Choroid plexus epithelial cell (primary cell): Measurements from ENCODE around the gene RUNX3.

Experiments used
- DNase-seq: peaks from one replicate; pipeline ENCODE4 v3.0.0-alpha.2; 2010; ENCODE audit warnings: low read depth
- H3K4me3 ChIP-seq: 2 replicates; pipeline ENCODE4 v1.5.1; 2011; ENCODE audit warnings: low read depth, mild to moderate bottlenecking, control low read depth, low read length, moderate library complexity
- CTCF ChIP-seq: conservative IDR thresholded peaks from 2 replicates; pipeline ENCODE4 v1.5.1; 2011; ENCODE audit warnings: low read depth, mild to moderate bottlenecking, control low read depth, inconsistent platforms, low read length, moderate library complexity

The RUNX3 gene

GRCh38 chr1:24874056-24874455 lies 56.0 kb downstream of the RUNX3 start:
- H3K4me3 ChIP-seq, result no peak overlapping the region
- no peak for DNase-seq
- no peak for TF ChIP-seq CTCF

- DNase-seq, result no peak
- TF ChIP-seq CTCF, result no peak
- no peak overlapping the region for H3K4me3 ChIP-seq
These were observed 56.9 kb downstream of the RUNX3 start for GRCh38 chr1:24873148-24873547.

- TF ChIP-seq CTCF, result no peak
- no peak for DNase-seq
- H3K4me3 ChIP-seq, result no peak overlapping the region
These were observed 57.8 kb downstream of the RUNX3 start for GRCh38 chr1:24872061-24872850.

GRCh38 chr1:24871306-24871901 lies 58.7 kb downstream of the RUNX3 start:
- no peak overlapping the region for H3K4me3 ChIP-seq
- DNase-seq, result no peak
- TF ChIP-seq CTCF, result no peak

- no peak for TF ChIP-seq CTCF
- no peak for DNase-seq
- no peak overlapping the region for H3K4me3 ChIP-seq
These were observed 59.4 kb downstream of the RUNX3 start for GRCh38 chr1:24870551-24871195.

- no peak for TF ChIP-seq CTCF
- no peak for DNase-seq
- H3K4me3 ChIP-seq, result no peak overlapping the region
These were observed 61.8 kb downstream of the RUNX3 start for GRCh38 chr1:24868016-24868875.
